Endothelial cell of umbilical vein (primary cell): Measurements from ENCODE around the gene CDC42SE2. TPM values are rescaled to one million over a fixed set of nuclear protein-coding genes. Genes with fewer than 3 reads are reported as not detected.

ENCODE experiments used
- BruUV-seq: library from RNA; stranded (reverse); fragments of 400-500 nt; replicated peaks from 2 replicates; lab custom pipeline; 2021; lab: Mats Ljungman, UMichigan
- CTCF ChIA-PET: fragments of 300-600, 350-600 bp; sonication (Branson Sonifier 250); formaldehyde crosslinking; loops from one replicate; lab custom pipeline; 2021; ENCODE audit warnings: antibody characterized with exemption, inconsistent platforms; lab: Charles Lee
- POLR2A ChIA-PET: fragments of 300-600, 350-600 bp; sonication (Branson Sonifier 250); formaldehyde crosslinking; loops from one replicate; lab custom pipeline; 2021; ENCODE audit warnings: antibody characterized with exemption, inconsistent platforms; lab: Charles Lee
- DNase-seq: peaks from one replicate; pipeline ENCODE4 v3.0.0-alpha.2; 2011; ENCODE audit warnings: low read depth, low spot score
- FAIRE-seq: peaks from 2 replicates; lab custom pipeline; 2011; peaks lifted over from hg19 to GRCh38; lab: Jason Lieb, UNC
- H2AFZ ChIP-seq: 2 replicates; pipeline ENCODE4 v1.6.0; 2012; ENCODE audit warnings: low read depth, low read length, control low read depth, inconsistent platforms
- H3K27ac ChIP-seq: 2 replicates; pipeline ENCODE4 v1.5.1; 2011; ENCODE audit warnings: low read depth, mild to moderate bottlenecking, control low read depth, low read length, moderate library complexity; ENCODE audit not compliant: insufficient read depth
- H3K27me3 ChIP-seq, 2 experiments: 2 replicates each; pipeline versions ENCODE4 v1.6.0 to v1.6.1; 2011; ENCODE audit warnings: low read length in 2 of 2, mixed read lengths in 1 of 2; ENCODE audit not compliant: control insufficient read depth in 2 of 2, insufficient read depth in 2 of 2
- H3K36me3 ChIP-seq, 2 experiments: 2 replicates in 1 of 2; 3 replicates in 1 of 2; pipeline ENCODE4 v1.5.1; 2011; ENCODE audit warnings: low read length in 2 of 2, mild to moderate bottlenecking in 1 of 2, moderate library complexity in 1 of 2; ENCODE audit not compliant: control insufficient read depth in 2 of 2, insufficient read depth in 2 of 2; ENCODE audit errors: extremely low read depth in 1 of 2
- H3K4me1 ChIP-seq: 3 replicates; pipeline ENCODE4 v1.5.1; 2011; ENCODE audit warnings: mild to moderate bottlenecking, low read length; ENCODE audit not compliant: control insufficient read depth, insufficient read depth; ENCODE audit errors: extremely low read depth
- H3K4me2 ChIP-seq: 2 replicates; pipeline ENCODE4 v1.6.1; 2011; ENCODE audit warnings: low read length, control low read depth, mixed read lengths; ENCODE audit not compliant: insufficient read depth
- H3K4me3 ChIP-seq, 3 experiments: fragments of 200-600 bp in 1 of 3; sonication (generic), shearing (Covaris generic) in 1 of 3; replicated peaks in 1 of 3; 2 replicates each; pipeline ENCODE4 v1.5.1; 2011 to 2016; ENCODE audit warnings: control low read depth in 3 of 3, low read length in 3 of 3, mild to moderate bottlenecking in 2 of 3, inconsistent platforms in 1 of 3, low read depth in 1 of 3, moderate library complexity in 1 of 3; ENCODE audit not compliant: insufficient read depth in 1 of 3
- H3K79me2 ChIP-seq: 2 replicates; pipeline ENCODE4 v1.6.0; 2012; ENCODE audit warnings: low read length, inconsistent platforms; ENCODE audit not compliant: control insufficient read depth, insufficient read depth
- H3K9ac ChIP-seq: replicated peaks from 2 replicates; pipeline ENCODE3; 2011; ENCODE audit warnings: low read length, control low read depth; ENCODE audit not compliant: insufficient read depth; ENCODE audit errors: extremely low read depth
- H3K9me1 ChIP-seq: replicated peaks from 3 replicates; pipeline ENCODE4 v1.6.0; 2011; ENCODE audit warnings: mild to moderate bottlenecking, low read length; ENCODE audit not compliant: control insufficient read depth, insufficient read depth; ENCODE audit errors: extremely low read depth
- H3K9me3 ChIP-seq: replicated peaks from 2 replicates; pipeline ENCODE4 v1.5.1; 2012; ENCODE audit warnings: low read length, inconsistent platforms; ENCODE audit not compliant: control insufficient read depth, insufficient read depth
- H4K20me1 ChIP-seq: replicated peaks from 2 replicates; pipeline ENCODE3; 2011; ENCODE audit warnings: mild to moderate bottlenecking, low read length; ENCODE audit not compliant: control insufficient read depth, insufficient read depth; ENCODE audit errors: extremely low read depth
- CTCF ChIP-seq, 2 donors: IDR thresholded peaks; 1 replicate in 1 of 2; 2 replicates in 1 of 2; pipeline ENCODE4 v1.5.1; 2011; ENCODE audit warnings: low read length in 2 of 2, mild to moderate bottlenecking in 2 of 2, moderate library complexity in 2 of 2, control low read depth in 1 of 2, inconsistent platforms in 1 of 2, low read depth in 1 of 2; ENCODE audit not compliant: insufficient read depth in 1 of 2; ENCODE audit errors: extremely low read depth in 1 of 2
- EZH2 ChIP-seq: IDR thresholded peaks from 2 replicates; pipeline ENCODE4 v1.6.1; 2012; ENCODE audit warnings: borderline replicate concordance, low read depth, mild to moderate bottlenecking, moderate library complexity, low read length, inconsistent platforms; ENCODE audit not compliant: severe bottlenecking
- FOS ChIP-seq: IDR thresholded peaks from 2 replicates; pipeline ENCODE4 v1.6.1; 2011; ENCODE audit warnings: mild to moderate bottlenecking, low read length, moderate library complexity, borderline replicate concordance; ENCODE audit not compliant: insufficient read depth
- GATA2 ChIP-seq: IDR thresholded peaks from 2 replicates; pipeline ENCODE4 v1.7.0; 2011; ENCODE audit warnings: low read depth, mild to moderate bottlenecking, moderate library complexity, mixed read lengths, low read length; ENCODE audit not compliant: insufficient read length, insufficient read depth
- JUN ChIP-seq: IDR thresholded peaks from 2 replicates; pipeline ENCODE4 v1.6.1; 2011; ENCODE audit warnings: borderline replicate concordance, low read depth; ENCODE audit not compliant: insufficient read length, insufficient read depth
- MYC ChIP-seq: IDR thresholded peaks from one replicate; pipeline ENCODE4 v1.6.1; 2011; ENCODE audit warnings: mild to moderate bottlenecking, low read depth, low read length
- POLR2A ChIP-seq: IDR thresholded peaks from 2 replicates; pipeline ENCODE4 v1.6.1; 2012; ENCODE audit warnings: low read depth, mild to moderate bottlenecking, control low read depth, low read length
- POLR2AphosphoS5 ChIP-seq: IDR thresholded peaks from 2 replicates; pipeline ENCODE4 v1.6.1; 2012; ENCODE audit warnings: low read depth, mild to moderate bottlenecking, control low read depth, low read length, moderate library complexity; ENCODE audit not compliant: insufficient read depth
- dilution Hi-C: fragments of 300-500 bp; cut with MboI; formaldehyde crosslinking; loops from one replicate; pipeline ENCODE4 v1.15.0; 2019; ENCODE audit warnings: low sequenced_read_pairs; ENCODE audit not compliant: extremely low pct_ligation_motif_present
- intact Hi-C: fragments of 100-400 bp; cut with micrococcal nuclease; formaldehyde crosslinking; loops from one replicate; pipeline ENCODE4 v1.10.0; 2022
- polyA plus RNA-seq, 4 experiments: library from polyadenylated mRNA; depleted of rRNA in 3 of 4; stranded (reverse) in 3 of 4; unstranded in 1 of 4; fragments of >200 nt; gene quantifications; 2 replicates each; pipeline versions ENCODE4 v1.2.1 to v1.2.3, GENCODE V29; 2011 to 2012; ENCODE audit warnings: missing spikeins in 1 of 4
- total RNA-seq: library from RNA; stranded (reverse); gene quantifications from 2 replicates; pipeline ENCODE4 v1.2.3, GENCODE V29; 2021
- TF ChIP-seq, protein P1 (sequence below): IDR thresholded peaks from 2 replicates; pipeline ENCODE4 v1.6.1; 2011; ENCODE audit not compliant: insufficient read depth, insufficient read length

Gene CDC42SE2
- total and polyA plus RNA-seq, 2 donors (not counting 3 experiments of a cell fraction or from before 2014, with no cell fraction given), result 14.7 to 21.9 TPM

GRCh38 chr5:131299465-131299864 is 35.6 kb downstream of the CDC42SE2 start:
- Histone ChIP-seq H3K9me3 (no peaks in the 10 kb centered on the region), H3K27me3 (no peaks in the 10 kb centered on the region), H3K27ac (no peak overlapping the region), H3K36me3 (no peaks in the 10 kb centered on the region), H3K79me2 (peaks cover 40% of the 10 kb centered on the region), H4K20me1 (peaks cover 2% of the 10 kb centered on the region), H3K4me2 (no peak overlapping the region), H3K4me3 (no peak overlapping the region), H3K9me1 (no peaks in the 10 kb centered on the region), H2AFZ (no peak overlapping the region), H3K9ac (no peak overlapping the region), H3K4me1 (no peaks in the 10 kb centered on the region)
- dilution Hi-C loops (no loop called here), intact Hi-C loops (no loop called here)
- TF ChIP-seq, protein P1, sequence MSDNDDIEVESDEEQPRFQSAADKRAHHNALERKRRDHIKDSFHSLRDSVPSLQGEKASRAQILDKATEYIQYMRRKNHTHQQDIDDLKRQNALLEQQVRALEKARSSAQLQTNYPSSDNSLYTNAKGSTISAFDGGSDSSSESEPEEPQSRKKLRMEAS, result no peak
- TF ChIP-seq MYC, result no peak
- no peak for TF ChIP-seq POLR2A
- TF ChIP-seq GATA2, result no peak
- no peak for TF ChIP-seq CTCF (IDR thresholded peaks at IDR 0.05; ENCODE audit: extremely low read depth in 1 of 2, insufficient read depth in 1 of 2, low read depth in 1 of 2, low read length in 2 of 2)
- TF ChIP-seq FOS, result no peak
- TF ChIP-seq EZH2, result no peak
- no peak for TF ChIP-seq JUN
- TF ChIP-seq POLR2AphosphoS5, result no peak
- POLR2A ChIA-PET, result no interaction called here
- FAIRE-seq (no peak), DNase-seq (no peak)
- CTCF ChIA-PET, result no interaction called here
- BruUV-seq, result no TSS peak
